Heart left ventricle (tissue), 13 donors: ENCODE measurements around the gene UPK3B.
"Not testable (repeated sequence)": the region's sequence is repeated elsewhere in the genome, so short reads cannot be mapped to it uniquely, and the experiment has no call there.

Experiments used
- POLR2A ChIP-seq, 2 donors: fragments of 450-650 bp; IDR thresholded peaks; one replicate each; pipeline ENCODE4 v1.6.1; 2017; ENCODE audit warnings: antibody characterized with exemption in 2 of 2, mild to moderate bottlenecking in 2 of 2, moderate library complexity in 2 of 2
- TF ChIP-seq, protein P1 (sequence below), 12 donors: fragments of 200-600 bp; sonication (generic) in 4 of 12; IDR thresholded peaks; one replicate each; pipeline versions ENCODE4 v1.5.0 to v1.8.0; 2018 to 2022; ENCODE audit warnings: antibody characterized with exemption in 12 of 12, mild to moderate bottlenecking in 5 of 12
- donor health status: ischemic (EF 13 %, LVEDD 7.1; RV severe dilation, severe dysfunction).
- donor health status: DM: no; HTN: yes; CAD: no.
- donor health status: DM: no; HTN: no; CAD: no.
- donor health status: ischemic (EF 25% LVEDD 6.9; RV normal size, moderate dysfunction).
- donor health status: ischemic (EF 25% LVEDD 5.7; RV mildly dilated, moderate dysfunction).
- donor health status: ischemic (EF 35%, LVEDD 5.7; RV mildly dilated, moderate dysfunction).
- donor health status: nonischemic (EF 11% LVEDD 7.7; RV severe dilation, severe dysfunction).
- donor health status: DM: yes; HTN: yes; CAD: no.
- donor health status: PGD.
- donor health status: ischemic (EF 29% LVEDD 5.4; RV normal size, mild dysfunction).
- donor health status: nonischemic (EF 23%, LVEDD 6.1; RV moderate dilation, normal function).

DNA sequence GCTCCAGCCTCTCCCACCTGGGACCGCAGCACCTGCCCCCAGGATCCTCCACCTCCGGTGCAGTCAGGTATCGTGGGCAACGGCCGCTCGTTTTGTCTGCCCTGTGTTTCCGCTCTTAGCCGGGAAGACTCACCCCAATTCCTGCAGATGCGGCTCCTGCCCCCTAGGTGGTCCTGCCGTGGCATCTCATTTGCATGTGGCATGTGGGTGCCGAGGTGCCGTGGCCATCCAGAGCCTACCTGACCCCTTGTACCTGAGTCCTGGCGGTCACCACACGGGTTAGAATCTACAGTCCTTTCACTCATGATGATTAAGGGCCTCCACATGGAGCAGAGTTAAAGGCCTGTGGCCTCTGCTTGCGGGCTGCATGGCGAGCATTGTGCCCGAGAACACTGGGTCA is 27.3 kb upstream of the UPK3B start:
- TF ChIP-seq, protein P1, sequence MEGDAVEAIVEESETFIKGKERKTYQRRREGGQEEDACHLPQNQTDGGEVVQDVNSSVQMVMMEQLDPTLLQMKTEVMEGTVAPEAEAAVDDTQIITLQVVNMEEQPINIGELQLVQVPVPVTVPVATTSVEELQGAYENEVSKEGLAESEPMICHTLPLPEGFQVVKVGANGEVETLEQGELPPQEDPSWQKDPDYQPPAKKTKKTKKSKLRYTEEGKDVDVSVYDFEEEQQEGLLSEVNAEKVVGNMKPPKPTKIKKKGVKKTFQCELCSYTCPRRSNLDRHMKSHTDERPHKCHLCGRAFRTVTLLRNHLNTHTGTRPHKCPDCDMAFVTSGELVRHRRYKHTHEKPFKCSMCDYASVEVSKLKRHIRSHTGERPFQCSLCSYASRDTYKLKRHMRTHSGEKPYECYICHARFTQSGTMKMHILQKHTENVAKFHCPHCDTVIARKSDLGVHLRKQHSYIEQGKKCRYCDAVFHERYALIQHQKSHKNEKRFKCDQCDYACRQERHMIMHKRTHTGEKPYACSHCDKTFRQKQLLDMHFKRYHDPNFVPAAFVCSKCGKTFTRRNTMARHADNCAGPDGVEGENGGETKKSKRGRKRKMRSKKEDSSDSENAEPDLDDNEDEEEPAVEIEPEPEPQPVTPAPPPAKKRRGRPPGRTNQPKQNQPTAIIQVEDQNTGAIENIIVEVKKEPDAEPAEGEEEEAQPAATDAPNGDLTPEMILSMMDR (IDR thresholded peaks at IDR 0.05): not testable (repeated sequence)
- not testable (repeated sequence) for TF ChIP-seq POLR2A (IDR thresholded peaks at IDR 0.05)
